ENCODE results near the gene UBE2H.
A peak's percentile ranks its signal among the peaks of the same experiment; 100 is the strongest.
"Not testable (repeated sequence)": the region's sequence is repeated elsewhere in the genome, so short reads cannot be mapped to it uniquely, and the experiment has no call there.

The UBE2H gene

DNA sequence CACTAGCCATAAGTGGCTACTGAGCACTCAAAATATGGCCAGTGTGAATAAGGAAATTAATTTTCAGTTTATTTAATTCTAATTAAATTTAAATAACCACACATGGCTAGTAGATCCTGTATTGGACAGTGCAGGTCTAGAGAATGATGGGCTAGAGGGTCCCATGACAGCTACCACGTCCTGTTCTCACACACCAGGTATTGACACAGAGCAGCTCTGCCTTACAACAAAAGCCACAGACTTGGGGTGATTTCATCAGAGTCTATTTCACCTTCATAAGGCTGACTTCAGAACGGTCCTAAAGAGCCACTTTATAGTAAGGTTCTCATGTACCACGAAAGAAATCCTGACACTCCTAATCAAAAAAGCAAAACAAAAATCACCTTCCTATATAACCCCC, 111.3 kb downstream of the UBE2H start:
- no peak for DNase-seq

DNA sequence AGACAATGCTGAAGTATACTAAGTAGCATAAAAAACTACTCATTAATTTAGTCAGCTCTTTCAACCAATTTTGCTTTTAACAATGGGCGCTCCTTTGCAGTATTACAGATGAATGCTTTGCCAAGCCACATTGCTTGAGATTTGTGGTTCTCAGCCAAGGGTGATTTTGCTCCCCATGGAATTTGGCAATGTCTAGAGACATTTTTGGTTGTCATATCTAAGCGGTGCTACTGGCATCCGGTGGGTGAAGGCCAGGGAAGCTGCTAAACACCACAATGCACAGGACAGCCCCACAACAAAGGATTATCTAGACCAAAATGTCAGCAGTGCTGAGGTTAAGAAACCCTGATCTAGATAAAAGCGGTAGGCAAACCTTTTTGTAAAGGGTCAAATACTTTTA, 112.0 kb downstream of the UBE2H start:
- no peak for DNase-seq

DNA sequence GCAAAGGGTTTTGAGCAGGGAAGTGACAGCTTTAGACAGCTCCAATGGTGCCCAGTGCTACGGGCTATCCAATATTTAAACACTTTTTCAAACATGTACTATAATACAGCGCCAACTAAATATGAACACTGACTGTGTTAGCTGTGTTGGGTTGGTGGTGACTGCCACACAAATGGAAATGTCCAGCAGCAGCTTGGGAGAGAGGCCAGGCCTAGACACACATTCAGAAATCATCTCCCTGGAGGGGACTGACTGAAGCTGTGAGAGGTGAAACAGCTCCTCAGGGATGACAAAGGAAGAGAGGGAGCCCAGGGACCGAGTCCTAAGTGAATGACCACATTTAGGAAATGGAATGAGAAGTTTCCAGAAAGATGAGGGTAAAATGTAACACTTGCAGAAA, 115.8 kb downstream of the UBE2H start:
- no peak for DNase-seq

DNA sequence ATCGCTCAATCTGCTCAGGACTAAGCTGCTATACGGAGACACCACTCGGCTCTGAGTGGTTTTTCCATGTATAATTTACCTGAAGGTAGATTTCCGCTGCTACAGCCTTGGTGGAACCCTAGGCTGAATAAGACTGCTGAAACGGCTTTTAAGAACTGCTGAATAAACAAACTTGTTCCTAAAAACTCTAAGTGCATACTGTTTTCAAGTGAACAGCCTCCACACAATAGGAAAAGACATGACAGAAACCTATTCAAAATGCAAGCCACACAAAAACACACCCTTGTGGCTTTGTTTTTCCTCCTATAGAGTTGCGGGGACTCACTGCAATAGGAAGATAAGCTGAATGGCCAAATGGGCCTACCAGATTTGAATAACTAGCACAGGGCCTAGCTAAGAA, 117.2 kb downstream of the UBE2H start:
- DNase-seq: peak; percentile 61

DNA sequence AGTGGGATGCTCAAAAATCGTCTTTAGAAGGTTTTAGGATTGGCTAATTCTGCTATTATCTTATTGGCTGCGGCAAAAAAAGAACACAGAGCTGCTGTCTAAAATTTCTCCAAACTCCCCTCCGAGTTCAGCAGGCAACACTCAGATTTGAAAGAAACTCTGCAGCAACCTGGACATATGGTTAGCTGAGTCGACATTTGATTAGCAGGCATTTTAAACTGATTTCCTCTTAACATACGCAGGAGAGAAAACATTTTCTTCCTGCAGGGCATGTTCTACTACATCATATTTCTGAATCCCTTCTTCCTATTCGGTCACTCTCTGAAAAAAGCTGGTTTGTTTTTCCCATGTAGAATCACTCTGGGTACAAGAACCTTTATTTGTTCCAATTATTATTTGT, 119.4 kb downstream of the UBE2H start:
- DNase-seq: not testable (repeated sequence)

DNA sequence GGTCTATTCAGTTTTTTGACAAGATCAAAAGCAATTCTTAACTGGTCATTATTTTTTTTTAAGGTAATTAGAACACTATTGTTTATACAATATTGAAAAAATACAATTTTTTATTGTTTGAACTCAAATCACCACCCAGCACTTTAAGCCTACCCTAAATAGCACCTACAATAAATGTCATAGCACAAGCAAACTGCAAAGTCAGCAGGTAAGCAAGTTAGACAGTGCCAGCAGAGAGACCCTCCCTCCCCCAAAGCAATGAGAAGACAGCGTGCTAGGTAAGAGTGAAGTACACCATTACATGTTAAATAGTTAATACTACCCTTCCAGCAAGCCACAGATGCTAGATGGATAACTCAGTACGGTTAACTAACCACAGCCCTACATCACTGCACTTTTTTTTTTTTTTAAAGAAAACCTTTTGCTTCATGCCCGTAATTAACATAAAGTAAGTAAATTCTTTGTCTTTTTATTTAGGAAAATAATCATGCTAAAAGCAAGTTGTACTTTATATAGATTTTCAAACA, 120.0 kb downstream of the UBE2H start:
- DNase-seq: no peak

DNA sequence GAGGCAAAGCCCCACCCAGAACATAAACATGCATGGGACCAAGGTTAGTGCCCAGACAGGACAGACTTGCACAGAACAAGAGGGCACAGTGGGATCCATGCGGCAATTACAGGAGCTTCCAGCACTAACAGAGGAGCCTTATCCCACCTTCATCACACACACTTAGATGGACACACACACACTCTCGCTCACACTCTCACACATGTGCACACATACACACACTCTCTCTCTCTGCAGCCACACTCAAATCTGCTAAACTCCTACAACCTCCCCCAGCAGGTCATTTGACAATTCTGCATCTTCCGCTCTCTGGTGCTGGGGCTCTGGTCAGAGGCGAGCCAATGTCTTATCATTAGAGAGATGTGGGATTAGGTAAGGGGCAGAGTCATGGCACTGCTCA, 120.5 kb downstream of the UBE2H start:
- no peak for DNase-seq

DNA sequence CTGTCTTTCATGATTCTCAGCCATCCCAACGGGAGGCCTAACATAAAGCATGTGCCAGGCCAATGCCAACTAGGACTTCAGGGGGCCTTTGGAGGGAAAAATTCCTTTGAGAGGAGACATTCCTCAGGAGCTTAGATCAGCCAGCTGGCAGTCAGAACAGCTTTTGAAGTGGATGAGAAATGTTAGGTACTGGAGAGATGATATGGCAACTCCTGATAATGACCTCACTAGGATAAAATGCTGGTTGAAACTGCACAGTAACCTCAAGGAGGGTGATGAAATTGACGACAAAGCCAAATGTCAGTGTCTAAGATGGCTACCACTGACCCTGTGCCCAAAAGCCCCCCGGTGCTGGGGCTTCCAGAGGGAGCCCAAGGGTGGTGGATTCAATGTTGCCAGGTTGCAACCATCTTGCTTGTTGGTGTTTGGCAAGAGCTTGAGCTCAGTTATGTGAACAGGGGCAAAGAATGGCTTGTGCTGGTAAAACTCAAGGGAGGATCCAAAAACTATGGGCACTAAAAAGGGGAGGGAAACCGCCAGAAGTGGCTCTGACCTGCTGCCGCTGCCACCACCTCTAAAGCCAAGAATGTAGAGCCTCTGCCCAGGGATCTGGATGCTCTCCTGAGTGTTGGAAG, 121.2 kb downstream of the UBE2H start:
- no peak for DNase-seq

DNA sequence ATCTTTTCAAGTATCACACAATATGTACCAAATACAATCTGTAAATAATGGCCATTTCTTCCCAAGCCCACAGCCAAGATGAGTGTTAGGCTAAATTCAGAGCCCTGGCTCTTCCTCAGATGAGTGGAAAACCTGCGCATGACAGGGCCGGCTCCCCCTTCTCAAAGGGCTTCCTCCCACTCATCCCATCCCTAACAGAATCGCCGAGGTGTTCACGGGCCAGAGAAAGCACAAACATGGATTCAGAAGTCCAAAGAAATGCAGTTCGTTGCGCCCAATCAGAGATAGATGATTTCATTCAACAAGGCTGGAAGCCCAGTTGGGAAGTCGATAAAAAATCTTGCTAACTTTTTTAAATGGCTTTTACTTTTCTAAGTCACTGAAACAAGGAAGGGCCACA, 121.8 kb downstream of the UBE2H start:
- no peak for DNase-seq

DNA sequence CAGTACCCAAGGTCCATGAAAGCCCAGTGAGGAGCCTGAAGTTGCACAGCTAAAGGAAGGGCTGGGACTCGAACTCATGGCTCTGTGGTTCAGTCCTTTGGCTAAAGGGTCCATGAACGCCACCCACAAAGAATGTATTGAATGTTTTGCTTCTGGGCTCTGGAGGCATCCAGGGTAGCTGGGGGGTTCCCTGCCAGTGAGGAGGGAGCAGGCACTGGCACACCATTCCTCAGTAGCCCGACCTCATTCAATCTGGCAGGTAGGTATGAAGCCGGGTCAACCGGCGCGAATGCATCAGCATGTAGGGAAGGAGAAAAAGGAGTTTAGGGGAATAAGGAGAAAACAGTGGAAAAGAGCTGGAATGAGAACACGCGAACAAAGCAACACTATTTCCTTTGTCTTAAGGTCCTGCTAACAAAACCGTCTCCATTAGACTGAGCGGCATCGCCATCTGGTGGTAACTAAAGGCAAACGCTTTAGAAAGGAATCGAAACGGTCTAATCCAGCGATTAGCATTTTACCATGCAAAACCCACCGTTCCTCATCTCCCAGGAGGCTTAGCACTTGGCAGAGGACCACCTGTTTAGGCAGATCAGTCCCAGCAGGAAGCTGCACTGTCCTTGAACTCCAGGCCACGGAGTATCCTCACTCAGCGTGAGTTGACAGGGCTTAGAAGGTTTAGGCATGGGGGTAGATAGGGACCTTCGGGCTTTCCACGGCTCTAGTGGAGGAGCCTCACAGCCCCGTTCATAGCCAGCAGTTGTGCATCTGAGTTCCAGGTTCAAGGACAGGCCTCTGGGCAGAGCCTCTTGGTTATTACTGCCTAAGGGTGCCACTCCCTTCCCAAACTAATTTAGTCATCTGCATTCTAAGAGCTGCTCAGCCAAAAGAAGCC, 122.8 kb downstream of the UBE2H start:
- DNase-seq: peak; percentile 93

DNA sequence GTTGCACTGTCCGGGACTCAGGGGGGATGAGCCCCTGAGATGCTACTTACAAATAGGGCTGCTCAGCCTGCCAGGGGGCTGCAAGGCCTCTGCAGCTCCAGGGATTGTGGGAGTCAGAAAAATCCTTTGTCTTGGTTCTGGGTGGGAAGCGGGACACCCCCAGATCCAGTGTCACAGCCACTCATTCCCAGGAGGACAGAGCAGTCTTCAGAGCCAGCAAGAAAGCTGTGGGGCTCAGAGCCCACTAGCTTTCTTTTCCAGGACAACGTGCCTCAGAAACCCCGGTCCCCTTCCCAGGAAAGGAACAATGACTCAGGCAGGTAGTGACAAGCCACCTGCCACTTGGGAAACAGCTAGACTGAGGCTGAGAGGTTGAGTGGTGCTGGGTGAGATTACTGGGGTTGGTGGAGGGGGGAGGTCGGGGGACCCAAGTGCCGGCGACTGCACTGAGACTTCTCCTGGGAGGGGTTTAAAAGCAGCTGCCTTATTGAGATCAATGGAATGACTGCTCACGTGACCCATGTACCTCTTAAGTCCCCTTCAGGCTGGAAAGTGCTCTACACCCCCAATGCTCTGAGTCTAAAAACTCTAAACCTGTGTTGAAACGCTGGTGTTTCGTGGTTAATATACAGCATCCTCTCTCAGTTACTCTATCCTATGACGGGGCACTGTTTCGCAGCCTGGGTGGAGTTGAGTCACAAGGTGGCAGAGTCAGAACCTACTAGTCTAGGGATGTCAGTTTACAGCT, 123.6 kb downstream of the UBE2H start:
- no peak for DNase-seq

DNA sequence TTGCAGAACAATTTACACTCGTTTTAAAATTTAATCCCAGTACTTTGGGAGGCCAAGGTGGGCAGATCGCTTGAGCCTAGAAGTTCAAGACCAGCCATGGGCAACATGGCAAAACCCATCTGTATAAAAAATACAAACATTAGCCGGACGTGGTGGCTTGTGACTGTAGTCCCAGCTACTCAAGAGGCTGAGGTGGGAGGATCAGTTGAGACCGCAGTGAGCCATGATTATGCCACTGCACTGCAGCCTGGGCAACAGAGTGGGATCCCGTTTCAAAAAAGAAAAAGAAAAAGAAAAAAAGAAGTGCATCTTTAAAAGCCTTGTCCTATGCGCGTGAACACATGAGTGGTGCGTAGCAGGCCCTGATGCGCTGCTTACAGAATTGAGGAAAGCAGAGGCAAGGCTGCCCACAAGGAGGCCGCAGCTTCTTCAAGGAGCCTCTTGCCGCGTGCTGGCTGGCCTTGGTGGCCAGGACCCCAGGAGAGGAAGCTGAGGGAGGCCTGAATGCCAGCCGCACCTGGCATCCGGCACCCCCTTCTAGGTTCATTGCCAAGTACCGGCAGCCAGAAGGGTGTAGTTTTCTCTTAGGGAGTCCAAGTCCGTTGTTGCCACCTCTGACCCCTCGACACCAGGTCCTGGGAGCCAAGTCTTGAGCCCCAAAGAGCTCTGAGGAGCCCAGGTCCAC, 124.5 kb downstream of the UBE2H start:
- no peak for DNase-seq

DNA sequence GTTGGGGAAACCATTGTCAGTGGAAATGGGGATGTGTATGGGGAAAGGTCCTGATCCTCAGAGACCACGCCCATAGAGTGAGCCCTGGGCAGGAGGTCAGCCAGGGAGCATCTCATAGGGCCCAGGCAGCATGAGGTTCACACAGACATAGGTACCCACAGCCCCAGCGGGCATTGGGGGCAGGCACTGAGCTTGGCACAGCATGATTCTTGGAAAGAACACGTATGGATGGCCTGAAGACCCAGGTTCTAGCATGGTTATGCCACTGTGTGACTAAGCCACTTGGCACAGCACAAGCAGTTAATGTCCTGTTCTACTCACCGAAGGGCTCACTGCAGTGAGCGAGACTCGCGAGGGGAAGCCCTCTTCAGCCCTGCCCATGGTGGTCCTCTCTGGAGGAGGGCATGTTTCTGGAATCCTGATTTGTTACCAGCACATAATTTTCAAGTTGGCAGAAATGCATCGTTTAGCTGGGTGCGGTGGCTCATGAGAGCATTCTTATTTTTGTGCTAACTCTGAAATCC, 125.2 kb downstream of the UBE2H start:
- no peak for DNase-seq

DNA sequence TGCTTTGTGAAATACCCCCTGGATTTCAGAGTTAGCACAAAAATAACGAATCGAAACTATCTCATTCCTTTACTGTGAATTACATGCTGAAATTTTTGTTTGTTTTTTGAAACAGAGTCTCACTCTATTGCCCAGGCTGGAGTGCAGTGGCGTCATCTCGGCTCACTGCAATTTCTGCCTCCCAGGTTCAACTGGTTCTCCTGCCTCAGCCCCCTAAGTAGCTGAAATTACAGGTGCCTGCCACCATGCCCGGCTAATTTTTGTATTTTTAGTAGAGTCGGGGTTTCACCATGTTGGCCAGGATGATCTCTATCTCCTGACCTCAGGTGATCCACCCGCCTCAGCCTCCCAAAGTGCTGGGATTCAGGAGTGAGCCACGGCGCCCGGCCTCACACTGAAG, 125.9 kb downstream of the UBE2H start:
- DNase-seq: not testable (repeated sequence)

DNA sequence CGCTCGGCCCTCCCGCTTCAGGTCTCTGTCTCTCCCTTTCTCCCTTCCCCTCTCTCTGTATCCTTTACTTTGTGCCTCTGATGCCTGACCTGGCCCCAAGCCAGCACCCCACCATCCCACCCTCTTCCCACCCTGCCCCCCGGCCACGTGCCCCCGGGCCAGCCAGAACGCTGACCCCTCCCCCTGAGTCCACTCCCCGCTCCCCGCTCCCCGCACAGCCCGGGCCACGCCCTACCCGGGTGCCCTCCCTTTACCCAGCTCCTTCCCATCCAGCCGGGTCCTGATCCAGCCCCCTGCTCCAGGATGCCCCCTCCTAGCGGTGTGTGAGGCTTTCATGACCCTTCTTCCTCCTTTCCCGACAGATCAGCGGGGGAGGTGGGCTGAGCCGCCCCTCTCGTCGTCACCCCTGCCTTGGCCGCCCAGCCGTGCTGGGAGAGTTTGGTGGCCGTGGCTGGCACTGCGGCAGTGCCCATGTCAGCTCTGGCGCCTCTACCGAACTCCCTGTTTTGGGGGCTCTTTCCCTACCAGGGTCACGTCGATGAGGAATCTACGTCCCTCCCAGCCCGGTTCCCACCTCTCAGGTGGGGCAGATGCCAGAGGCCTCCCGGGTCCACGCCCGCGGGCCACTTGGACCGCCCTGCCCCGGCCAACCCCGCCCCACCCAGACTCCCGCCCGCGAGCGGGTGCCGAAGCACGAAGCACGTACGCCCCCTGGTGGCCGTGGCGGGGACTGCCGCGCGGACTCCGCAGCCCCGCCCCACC, 127.4 kb downstream of the UBE2H start:
- DNase-seq: peak; percentile 90

DNA sequence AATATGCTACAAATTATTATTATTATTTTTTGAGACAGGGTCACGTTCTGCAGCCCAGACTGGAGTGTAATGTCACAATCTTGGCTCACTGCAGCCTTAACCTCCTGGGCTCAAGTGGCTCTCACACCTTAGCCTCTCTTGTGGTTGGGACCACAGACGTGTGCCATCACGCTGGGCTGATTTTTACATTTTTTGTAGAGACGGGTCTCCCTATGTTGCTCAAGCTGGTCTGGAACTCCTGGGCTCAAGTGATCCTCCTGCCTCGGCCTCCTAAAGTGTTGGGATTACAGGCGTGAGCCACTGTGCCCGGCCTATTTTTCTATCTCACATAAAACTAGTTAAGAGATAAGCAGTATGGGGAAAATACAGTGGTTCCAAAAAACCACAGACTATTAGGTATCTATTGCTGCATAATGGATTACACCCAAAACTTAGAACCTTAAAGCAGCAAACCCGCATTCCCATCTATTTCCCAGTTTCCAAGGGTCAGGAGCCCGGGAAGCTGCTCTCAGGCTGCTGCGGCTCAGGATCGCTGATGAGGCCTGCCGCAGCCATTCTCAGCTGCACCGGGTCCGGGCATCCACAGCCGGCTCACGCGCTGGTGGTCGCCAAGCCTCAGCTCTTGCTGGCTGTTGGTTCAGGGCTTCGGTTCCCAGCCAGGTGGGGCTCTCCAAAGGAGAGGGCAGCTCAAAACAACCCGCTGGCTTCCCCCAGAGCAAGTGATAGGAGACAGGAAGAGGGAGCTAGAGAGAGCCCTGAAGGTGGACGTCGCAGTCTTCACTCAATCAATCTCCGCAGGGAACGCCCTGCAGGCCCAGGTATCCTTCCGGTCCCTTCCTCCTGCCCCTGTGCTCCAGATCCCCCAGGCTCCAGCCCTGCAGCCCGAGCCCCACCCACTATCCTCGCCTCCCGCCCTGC, 128.2 kb downstream of the UBE2H start:
- DNase-seq: peak; percentile 94

DNA sequence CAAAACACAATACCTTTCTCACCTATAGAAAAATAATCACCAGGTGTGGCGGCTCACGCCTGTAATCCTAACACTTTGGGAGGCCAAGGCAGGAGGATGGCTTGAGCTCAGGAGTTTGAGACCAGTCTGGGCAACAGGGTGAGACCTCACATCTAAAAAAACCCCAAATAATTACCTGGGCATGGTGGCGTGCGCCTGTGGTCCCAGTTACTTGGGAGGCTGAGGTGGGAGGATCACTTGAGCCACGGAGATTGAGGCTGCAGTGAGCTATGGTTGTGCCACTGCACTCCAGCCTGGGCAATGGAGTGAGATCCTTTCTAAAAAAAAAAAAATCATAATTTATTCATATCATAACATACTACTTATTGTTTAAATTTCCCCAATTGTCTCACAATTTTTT, 129.6 kb downstream of the UBE2H start:
- not testable (repeated sequence) for DNase-seq

DNA sequence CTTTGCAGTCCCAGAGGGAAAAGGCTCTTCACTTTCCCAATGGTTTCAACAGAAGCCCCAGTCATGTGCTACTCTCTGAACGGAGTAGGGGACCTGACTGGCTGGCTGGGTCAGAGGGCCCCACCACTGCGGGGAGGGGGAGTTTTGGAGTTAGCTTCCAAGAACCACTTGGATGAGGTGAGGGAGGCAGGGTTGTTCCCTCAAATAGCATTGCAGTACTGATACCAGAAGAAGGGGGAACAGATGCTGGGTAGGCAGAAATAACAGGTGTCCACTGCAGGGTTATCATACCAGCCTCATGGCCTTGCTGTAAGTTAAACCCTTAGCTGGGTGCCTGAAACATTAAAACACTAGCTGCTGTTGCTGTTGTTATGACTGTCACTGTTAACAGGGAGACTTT, 131.3 kb downstream of the UBE2H start:
- DNase-seq: no peak

DNA sequence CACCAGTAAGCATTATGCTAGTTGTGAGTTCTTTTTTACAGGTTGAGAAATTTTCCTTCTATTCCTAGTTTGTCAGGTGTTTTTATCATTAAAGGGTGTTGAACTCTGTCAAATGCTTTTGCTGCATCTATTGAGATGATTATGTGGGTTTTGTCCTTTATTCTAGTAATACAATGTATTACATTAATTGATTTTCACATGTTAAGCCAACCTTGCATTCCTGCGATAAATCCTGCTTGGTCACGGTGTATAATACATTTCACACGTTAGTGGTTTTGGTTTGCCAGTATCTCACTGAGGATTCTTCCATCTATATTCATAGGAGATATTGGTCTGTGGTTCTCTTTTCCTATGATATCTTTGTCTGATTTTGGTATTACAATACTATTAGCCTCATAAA, 136.0 kb downstream of the UBE2H start:
- no peak for DNase-seq

DNA sequence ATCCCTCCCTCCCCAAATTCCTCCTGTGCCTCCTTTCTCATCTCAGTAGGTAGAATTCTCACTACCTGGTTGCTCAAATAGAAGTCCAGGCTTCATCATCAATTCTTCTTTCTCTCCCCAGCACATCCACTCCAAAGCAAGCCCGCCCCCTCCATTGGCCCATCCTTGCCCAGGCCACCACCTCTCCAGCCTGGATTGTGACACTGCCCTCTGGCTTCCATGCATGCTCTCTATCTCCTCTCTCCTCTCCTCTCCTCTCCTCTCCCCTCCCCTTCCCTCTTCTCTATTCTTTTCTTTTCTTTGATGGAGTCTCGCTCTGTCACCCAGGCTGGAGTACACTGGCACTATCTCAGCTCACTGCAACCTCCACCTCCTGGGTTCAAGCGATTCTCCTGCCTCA, 144.9 kb downstream of the UBE2H start:
- no peak for DNase-seq
